K562 (cell line): Measurements from ENCODE around the gene KIF23. TPM values are rescaled to one million over a fixed set of nuclear protein-coding genes. Genes with fewer than 3 reads are reported as not detected.

Experiments used
- ARID3A ChIP-seq: IDR thresholded peaks from 2 replicates; pipeline ENCODE4 v1.6.1; 2012; ENCODE audit warnings: low read depth, low read length, improper control_type of control experiment, borderline replicate concordance
- CBFA2T3 ChIP-seq: fragments of 450-650 bp; IDR thresholded peaks from 2 replicates; pipeline ENCODE4 v1.6.1; 2017
- HNRNPH1 ChIP-seq: fragments of 200-400 bp; formaldehyde crosslinking; optimal IDR thresholded peaks from 2 replicates; pipeline ENCODE3; 2017; ENCODE audit warnings: low read depth, mild to moderate bottlenecking, low read length, moderate library complexity
- NKRF ChIP-seq: fragments of 450-650 bp; IDR thresholded peaks from 2 replicates; pipeline ENCODE4 v1.6.1; 2016; ENCODE audit warnings: borderline replicate concordance
- NRF1 ChIP-seq, 2 experiments: fragments of 450-650 bp; IDR thresholded peaks in 1 of 2; conservative IDR thresholded peaks in 1 of 2; 2 replicates each; pipeline ENCODE4 v1.6.1; 2014; ENCODE audit warnings: mild to moderate bottlenecking in 2 of 2
- PHF8 ChIP-seq: fragments of 200-600 bp; sonication (generic); IDR thresholded peaks from 2 replicates; pipeline ENCODE4 v1.6.1; 2012; ENCODE audit warnings: mixed run types, mild to moderate bottlenecking, inconsistent platforms, low read length, moderate library complexity, borderline replicate concordance
- PYGO2 ChIP-seq: fragments of 450-650 bp; IDR thresholded peaks from 2 replicates; pipeline ENCODE4 v1.6.1; 2016; ENCODE audit warnings: mild to moderate bottlenecking, missing genetic modification characterization, moderate library complexity, missing compliant biosample characterization
- TFE3 ChIP-seq: fragments of 450-650 bp; formaldehyde crosslinking; IDR thresholded peaks from 2 replicates; pipeline ENCODE4 v1.4.0; 2020; ENCODE audit warnings: mild to moderate bottlenecking, mixed read lengths
- U2AF1 ChIP-seq: fragments of 200-400 bp; formaldehyde crosslinking; optimal IDR thresholded peaks from 2 replicates; pipeline ENCODE3; 2017; ENCODE audit warnings: mild to moderate bottlenecking, low read depth, low read length, moderate library complexity
- ZBTB49 ChIP-seq: sonication (generic); formaldehyde crosslinking; IDR thresholded peaks from 2 replicates; pipeline ENCODE4 v1.8.0; 2022; ENCODE audit warnings: missing genetic modification reagents, mild to moderate bottlenecking, borderline replicate concordance
- ZNF561 ChIP-seq: fragments of 450-650 bp; formaldehyde crosslinking; conservative IDR thresholded peaks from 2 replicates; pipeline ENCODE4 v1.4.0; 2020; ENCODE audit warnings: mild to moderate bottlenecking, moderate library complexity
- ZNF592 ChIP-seq: fragments of 450-650 bp; IDR thresholded peaks from 2 replicates; pipeline ENCODE4 v1.6.1; 2017; ENCODE audit warnings: antibody characterized with exemption, mild to moderate bottlenecking
- ZNF707 ChIP-seq: fragments of 250-450 bp; sonication (Bioruptor Pico); conservative IDR thresholded peaks from 2 replicates; pipeline ENCODE4 v1.8.0; 2022; ENCODE audit warnings: inconsistent platforms, mild to moderate bottlenecking, moderate library complexity
- polyA plus RNA-seq, 8 experiments: library from polyadenylated mRNA; depleted of rRNA in 4 of 8; stranded (reverse) in 5 of 8; unstranded in 3 of 8; fragments of >200 nt; fragmentation: Nextera tagmentation in 2 of 8; fragmentation: Illumina TruSeq in 1 of 8; extraction: Ambion mirVana in 2 of 8; extraction: Trizol in 1 of 8; gene quantifications; 2 replicates each; pipeline versions ENCODE4 v1.2.1 to v1.2.3, GENCODE V29; 2011 to 2014; ENCODE audit warnings: inconsistent platforms in 1 of 8, missing spikeins in 1 of 8
- total RNA-seq, 7 experiments: library from RNA; depleted of rRNA in 6 of 7; stranded (reverse); fragments of >200 nt in 6 of 7; fragmentation: Illumina TruSeq in 2 of 7; extraction: Trizol in 2 of 7; gene quantifications; 2 replicates each; pipeline versions ENCODE4 v1.2.1 to v1.2.3, GENCODE V29; 2011 to 2021; ENCODE audit warnings: low replicate concordance in 1 of 7

KIF23 gene
- total and polyA plus RNA-seq, 9 of the 15 experiments (the other 6 are each of a cell fraction or from before 2014, with no cell fraction given) = 29.4 to 58.2 (median 41.9) TPM

- TF ChIP-seq NRF1 (conservative IDR thresholded peaks at IDR 0.05 in 1 of 2, IDR thresholded peaks at IDR 0.05 in 1 of 2) = no peak
- 0 out of 2 replicates have a peak, but pooled peaks have one; percentile 41 for TF ChIP-seq PYGO2
- TF ChIP-seq ZBTB49 (CRISPR knock-in tag) = no peak
- TF ChIP-seq ZNF561 (CRISPR knock-in tag) = no peak
- peak; percentile 70; the same call in 1 of the 2 replicates for TF ChIP-seq NKRF
- TF ChIP-seq ZNF592 = 0 out of 2 replicates have a peak, but pooled peaks have one; percentile 35
- TF ChIP-seq PHF8 = peak; percentile 81; the same call in 1 of the 2 replicates
- no peak for TF ChIP-seq HNRNPH1
- peak; percentile 81 for TF ChIP-seq CBFA2T3
- no peak for TF ChIP-seq TFE3 (CRISPR knock-in tag)
- TF ChIP-seq U2AF1 = no peak
- no peak for TF ChIP-seq ZNF707 (CRISPR knock-in tag)
- no peak for TF ChIP-seq ARID3A
These were observed 38.0 kb downstream of the KIF23 start (continued) for GRCh38 chr15:69451951-69452691.
